Panc1 (cell line): ENCODE data around the gene SLC1A2. TPM values are rescaled to one million over a fixed set of nuclear protein-coding genes. Genes with fewer than 3 reads are reported as not detected.

Experiments
- ATAC-seq: fragments of 200-7000 bp; cut with Tn5 transposase; 2 replicates; pipeline ENCODE4 v1.9.1; 2020; ENCODE audit warnings: mild to moderate bottlenecking, moderate library complexity
- BruUV-seq: library from RNA; stranded (reverse); fragments of 400-500 nt; replicated peaks from 2 replicates; lab custom pipeline; 2021; lab: Mats Ljungman, UMichigan
- CTCF ChIA-PET: fragments of 300-600 bp; sonication (Branson Sonifier 250); formaldehyde crosslinking; loops from one replicate; lab custom pipeline; 2022; ENCODE audit warnings: antibody characterized with exemption; lab: Charles Lee
- POLR2A ChIA-PET: fragments of 300-600 bp; sonication (Branson Sonifier 250); formaldehyde crosslinking; loops from one replicate; lab custom pipeline; 2022; ENCODE audit warnings: antibody characterized with exemption; lab: Charles Lee
- DNase-seq: peaks from one replicate; pipeline ENCODE4 v3.0.0-alpha.2; 2010; ENCODE audit warnings: low read depth, low spot score
- H3K27ac ChIP-seq: 2 replicates; pipeline ENCODE4 v1.5.1; 2011; ENCODE audit warnings: mild to moderate bottlenecking, low read length, inconsistent platforms
- H3K27me3 ChIP-seq: fragments of 200-500 bp; sonication (Bioruptor generic); 2 replicates; pipeline ENCODE4 v1.6.0; 2014; ENCODE audit warnings: low read length, inconsistent platforms; ENCODE audit not compliant: control insufficient read depth, insufficient read depth
- H3K36me3 ChIP-seq: fragments of 200-500 bp; sonication (Bioruptor generic); 2 replicates; pipeline ENCODE4 v1.5.1; 2014; ENCODE audit warnings: inconsistent platforms, mild to moderate bottlenecking, low read length, moderate library complexity; ENCODE audit not compliant: control insufficient read depth, insufficient read depth
- H3K4me1 ChIP-seq: 2 replicates; pipeline ENCODE4 v1.5.1; 2011; ENCODE audit warnings: inconsistent platforms, mild to moderate bottlenecking, low read length, moderate library complexity; ENCODE audit not compliant: control insufficient read depth, insufficient read depth
- H3K4me3 ChIP-seq, 2 experiments: 2 replicates each; pipeline ENCODE4 v1.5.1; 2011 to 2012; ENCODE audit warnings: low read depth in 2 of 2, low read length in 2 of 2, mild to moderate bottlenecking in 2 of 2, inconsistent platforms in 1 of 2, moderate library complexity in 1 of 2
- H3K9me3 ChIP-seq: fragments of 200-500 bp; sonication (Bioruptor generic); 2 replicates; pipeline ENCODE4 v1.5.1; 2014; ENCODE audit warnings: low read depth, mild to moderate bottlenecking, inconsistent platforms, low read length, moderate library complexity; ENCODE audit not compliant: control insufficient read depth, insufficient read depth
- POLR2AphosphoS5 ChIP-seq: IDR thresholded peaks from 2 replicates; pipeline ENCODE4 v1.6.1; 2012; ENCODE audit warnings: mild to moderate bottlenecking, low read depth, low read length, moderate library complexity
- REST ChIP-seq, 2 experiments: IDR thresholded peaks; 2 replicates each; pipeline ENCODE4 v1.6.1; 2011 to 2012; ENCODE audit warnings: low read depth in 2 of 2, control low read depth in 1 of 2, low read length in 1 of 2, mild to moderate bottlenecking in 1 of 2, moderate library complexity in 1 of 2; ENCODE audit not compliant: insufficient read depth in 1 of 2
- SIN3A ChIP-seq: IDR thresholded peaks from 2 replicates; pipeline ENCODE4 v1.6.1; 2012; ENCODE audit warnings: low read depth, mild to moderate bottlenecking, low read length, moderate library complexity, borderline replicate concordance; ENCODE audit not compliant: insufficient read depth
- TCF7L2 ChIP-seq: IDR thresholded peaks from 2 replicates; pipeline ENCODE4 v1.6.1; 2011; ENCODE audit warnings: mild to moderate bottlenecking, low read depth, low read length, inconsistent platforms
- in situ Hi-C: cut with HindIII; loops from 2 replicates; pipeline ENCODE4 v1.10.0; 2016; ENCODE audit warnings: low sequenced_read_pairs, low pct_unique_long_range_greater_than_20kb
- intact Hi-C: fragments of 100-400 bp; cut with micrococcal nuclease; formaldehyde crosslinking; loops from one replicate; pipeline ENCODE4 v1.10.0; 2022; ENCODE audit not compliant: unreplicated experiment
- total RNA-seq: library from RNA; stranded (reverse); gene quantifications from one replicate; pipeline ENCODE4 v1.2.1, GENCODE V29; 2021; ENCODE audit not compliant: unreplicated experiment
- TF ChIP-seq, protein P1 (sequence below): fragments of 450-650 bp; IDR thresholded peaks from 2 replicates; pipeline ENCODE4 v1.5.1; 2017; ENCODE audit warnings: mild to moderate bottlenecking

SLC1A2 gene
- total RNA-seq, 1 experiment from 2014 or later, result 0.21 TPM

DNA sequence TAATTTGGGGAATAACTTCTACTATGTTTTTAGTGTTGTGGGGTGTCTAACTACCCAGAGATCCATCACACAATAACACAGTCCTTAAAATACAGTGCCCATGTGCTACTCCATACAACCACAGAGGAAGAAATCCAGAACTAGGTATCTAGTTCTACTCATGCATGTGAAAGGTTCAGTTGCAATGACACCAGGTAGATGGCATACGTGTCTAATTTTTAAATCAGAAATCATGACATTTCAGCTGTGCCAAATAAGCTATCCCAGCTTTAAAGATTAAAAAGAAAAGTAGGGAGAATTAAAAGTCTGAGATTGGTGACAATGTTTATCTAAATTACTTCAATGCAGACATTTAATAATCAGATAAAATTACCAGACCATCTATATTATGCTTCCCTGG, 158.2 kb downstream of the SLC1A2 start:
- ATAC-seq (no peak), DNase-seq (no peak)
- Histone ChIP-seq H3K4me1 (0 out of 2 replicates have a peak, but pooled peaks cover 7% of the 10 kb centered on the region), H3K9me3 (no peaks in the 10 kb centered on the region), H3K27ac (no peak overlapping the region), H3K36me3 (no peaks in the 10 kb centered on the region), H3K27me3 (no peaks in the 10 kb centered on the region), H3K4me3 (no peak overlapping the region)
- in situ Hi-C loops, result no loop called here
- intact Hi-C loops, result no loop called here
- no TSS peak for BruUV-seq
- ChIA-PET POLR2A (no interaction called here), CTCF (interaction anchor here (0.7 kb wide), 1 partner anchor 179 kb away, joined by 3 read pairs; no protein-coding TSS in a partner anchor)
- TF ChIP-seq REST (IDR thresholded peaks at IDR 0.05; ENCODE audit: insufficient read depth in 1 of 2, low read depth in 2 of 2, low read length in 1 of 2) (no peak), SIN3A (no peak), POLR2AphosphoS5 (no peak), TCF7L2 (no peak)
- TF ChIP-seq, protein P1, sequence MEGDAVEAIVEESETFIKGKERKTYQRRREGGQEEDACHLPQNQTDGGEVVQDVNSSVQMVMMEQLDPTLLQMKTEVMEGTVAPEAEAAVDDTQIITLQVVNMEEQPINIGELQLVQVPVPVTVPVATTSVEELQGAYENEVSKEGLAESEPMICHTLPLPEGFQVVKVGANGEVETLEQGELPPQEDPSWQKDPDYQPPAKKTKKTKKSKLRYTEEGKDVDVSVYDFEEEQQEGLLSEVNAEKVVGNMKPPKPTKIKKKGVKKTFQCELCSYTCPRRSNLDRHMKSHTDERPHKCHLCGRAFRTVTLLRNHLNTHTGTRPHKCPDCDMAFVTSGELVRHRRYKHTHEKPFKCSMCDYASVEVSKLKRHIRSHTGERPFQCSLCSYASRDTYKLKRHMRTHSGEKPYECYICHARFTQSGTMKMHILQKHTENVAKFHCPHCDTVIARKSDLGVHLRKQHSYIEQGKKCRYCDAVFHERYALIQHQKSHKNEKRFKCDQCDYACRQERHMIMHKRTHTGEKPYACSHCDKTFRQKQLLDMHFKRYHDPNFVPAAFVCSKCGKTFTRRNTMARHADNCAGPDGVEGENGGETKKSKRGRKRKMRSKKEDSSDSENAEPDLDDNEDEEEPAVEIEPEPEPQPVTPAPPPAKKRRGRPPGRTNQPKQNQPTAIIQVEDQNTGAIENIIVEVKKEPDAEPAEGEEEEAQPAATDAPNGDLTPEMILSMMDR, result no peak; the same call in 1 of the 2 replicates

GRCh38 chr11:35260342-35260985, 158.9 kb downstream of the SLC1A2 start:
- Histone ChIP-seq H3K4me3 (0 out of 4 replicates have a peak overlapping the region, but pooled peaks of 1 of the 2 experiments have one; percentile 9), H3K27me3 (no peaks in the 10 kb centered on the region), H3K4me1 (0 out of 2 replicates have a peak, but pooled peaks cover 7% of the 10 kb centered on the region), H3K9me3 (no peaks in the 10 kb centered on the region), H3K36me3 (no peaks in the 10 kb centered on the region), H3K27ac (peak overlapping the region; percentile 1; the same call in 1 of the 2 replicates)
- ChIA-PET CTCF (no interaction called here), POLR2A (interaction anchor here (0.5 kb wide), 1 partner anchor 73 kb away, joined by 5 read pairs; no protein-coding TSS in a partner anchor)
- intact Hi-C loops (no loop called here), in situ Hi-C loops (no loop called here)
- BruUV-seq, result no TSS peak
- ATAC-seq (peak; percentile 70; the same call in 1 of the 2 replicates), DNase-seq (no peak)
- TF ChIP-seq TCF7L2, result no peak
- no peak for TF ChIP-seq SIN3A
- TF ChIP-seq, protein P1, result no peak
- no peak for TF ChIP-seq POLR2AphosphoS5
- no peak for TF ChIP-seq REST (IDR thresholded peaks at IDR 0.05; ENCODE audit: insufficient read depth in 1 of 2, low read depth in 2 of 2, low read length in 1 of 2)
